SIG-M5 (cell line): ENCODE data around the gene TSR3.

Experiments
- DNase-seq: peaks from one replicate; lab custom pipeline; 2025; lab: John Stamatoyannopoulos, UW

The TSR3 gene

GRCh38 chr16:1351582-1352362 is at the start of gene TSR3, which contains the start of gene GNPTG:
TSS of gene TSR3 (minus strand) at chr16:1351878. CDS start at chr16:1351804, 74 bp downstream.
TSS of gene GNPTG (plus strand) at chr16:1351931. CDS start at chr16:1351966, 35 bp downstream.
- DNase-seq: no peak

GRCh38 chr16:1401061-1401757 is 49.5 kb upstream of the TSR3 start:
- DNase-seq: no peak

GRCh38 chr16:1398826-1399581 is 47.3 kb upstream of the TSR3 start:
- DNase-seq: no peak

GRCh38 chr16:1398351-1398750 is 46.7 kb upstream of the TSR3 start:
- no peak for DNase-seq

- no peak for DNase-seq
These were observed 46.1 kb upstream of the TSR3 start for GRCh38 chr16:1397779-1398178.

GRCh38 chr16:1395444-1396031 is 43.9 kb upstream of the TSR3 start:
- DNase-seq: no peak

- no peak for DNase-seq
These were observed 42.8 kb upstream of the TSR3 start for GRCh38 chr16:1394367-1394951.

- DNase-seq: no peak
These were observed 42.0 kb upstream of the TSR3 start for GRCh38 chr16:1393613-1394176.

- no peak for DNase-seq
These were observed 41.1 kb upstream of the TSR3 start for GRCh38 chr16:1392826-1393225.

GRCh38 chr16:1390239-1390779 is 38.6 kb upstream of the TSR3 start:
- no peak for DNase-seq

GRCh38 chr16:1389762-1390161 is 38.1 kb upstream of the TSR3 start:
- no peak for DNase-seq

- DNase-seq: no peak
These were observed 35.7 kb upstream of the TSR3 start for GRCh38 chr16:1387331-1387730.

- no peak for DNase-seq
These were observed 33.6 kb upstream of the TSR3 start for GRCh38 chr16:1385232-1385631.

- DNase-seq: no peak
These were observed 31.9 kb upstream of the TSR3 start for GRCh38 chr16:1383556-1383955.

- no peak for DNase-seq
These were observed 30.1 kb upstream of the TSR3 start for GRCh38 chr16:1381612-1382406.

- DNase-seq: no peak
These were observed 28.5 kb upstream of the TSR3 start for GRCh38 chr16:1380195-1380594.

- DNase-seq: no peak
These were observed 27.8 kb upstream of the TSR3 start for GRCh38 chr16:1379304-1380076.

GRCh38 chr16:1378804-1379303 is 27.2 kb upstream of the TSR3 start:
- no peak for DNase-seq

GRCh38 chr16:1378087-1378803 is 26.6 kb upstream of the TSR3 start:
- no peak for DNase-seq
